KOPT-K1 (cell line): Measurements from ENCODE around the gene SLC10A1.

ENCODE experiments used
- H3K27ac ChIP-seq: fragments of 200-600 bp; sonication (generic); 2 replicates; pipeline ENCODE4 v1.5.1; 2016; ENCODE audit warnings: antibody characterized with exemption, mild to moderate bottlenecking, low read depth, low read length; ENCODE audit not compliant: poor library complexity, severe bottlenecking
- H3K36me3 ChIP-seq: fragments of 200-600 bp; sonication (generic); 2 replicates; pipeline ENCODE4 v1.5.1; 2017; ENCODE audit warnings: antibody characterized with exemption, mild to moderate bottlenecking, low read length, moderate library complexity; ENCODE audit not compliant: insufficient read depth
- H3K9me3 ChIP-seq: fragments of 200-600 bp; sonication (generic); 2 replicates; pipeline ENCODE4 v1.5.1; 2017; ENCODE audit warnings: antibody characterized with exemption, low read length, mild to moderate bottlenecking; ENCODE audit not compliant: insufficient read depth, poor library complexity, severe bottlenecking

The SLC10A1 gene

GRCh38 chr14:69727860-69728259, 69.2 kb downstream of the SLC10A1 start:
- H3K9me3 ChIP-seq, result no peaks in the 10 kb centered on the region
- no peak overlapping the region for H3K27ac ChIP-seq
- no peaks in the 10 kb centered on the region for H3K36me3 ChIP-seq

- H3K9me3 ChIP-seq, result no peaks in the 10 kb centered on the region
- H3K27ac ChIP-seq, result peak overlapping the region; percentile 6
These were observed 70.1 kb downstream of the SLC10A1 start for GRCh38 chr14:69726761-69727511.

More at GRCh38 chr14:69726761-69727511, 70.1 kb downstream of the SLC10A1 start:
- H3K36me3 ChIP-seq, result no peaks in the 10 kb centered on the region
